ENCODE data around the gene TIGD1.

- no peak for TF ChIP-seq ARNTL (CRISPR knock-in tag; IDR thresholded peaks at IDR 0.05; ENCODE audit: borderline replicate concordance, low read depth)
- TF ChIP-seq POU6F1 (CRISPR knock-in tag; IDR thresholded peaks at IDR 0.05; ENCODE audit: borderline replicate concordance, low read depth) = no peak
- no peak for TF ChIP-seq ESRRG (CRISPR knock-in tag; IDR thresholded peaks at IDR 0.05)
- no peak for TF ChIP-seq CSDC2 (CRISPR knock-in tag; IDR thresholded peaks at IDR 0.05)
- TF ChIP-seq CSRNP3 (CRISPR knock-in tag; IDR thresholded peaks at IDR 0.05) = no peak
- no peak for TF ChIP-seq CREB5 (CRISPR knock-in tag; IDR thresholded peaks at IDR 0.05; ENCODE audit: low read depth)
- no peak for TF ChIP-seq ZFP30 (CRISPR knock-in tag; IDR thresholded peaks at IDR 0.05)
These were observed 9.8 kb downstream of the TIGD1 start for GRCh38 chr2:232540441-232541041.

All from SK-N-SH treated with all-trans-retinoic acid at 6 μM for 48 hours (cell line).